HCT116 (cell line): ENCODE measurements around the gene TCOF1. TPM values are rescaled to one million over a fixed set of nuclear protein-coding genes. Genes with fewer than 3 reads are reported as not detected.

Source experiments
- ATAC-seq: fragments of 200-7000 bp; cut with Tn5 transposase; 2 replicates; pipeline ENCODE4 v1.9.1; 2020; ENCODE audit warnings: mild to moderate bottlenecking, moderate library complexity
- BruUV-seq: library from RNA; stranded (reverse); fragments of 400-500 nt; replicated peaks from 2 replicates; lab custom pipeline; 2021; lab: Mats Ljungman, UMichigan
- CTCF ChIA-PET: fragments of 300-600 bp; sonication (Branson Sonifier 250); formaldehyde crosslinking; loops from one replicate; lab custom pipeline; 2021; ENCODE audit warnings: antibody characterized with exemption; lab: Charles Lee
- POLR2A ChIA-PET: fragments of 300-600, 350-600 bp; sonication (Branson Sonifier 250); formaldehyde crosslinking; loops from one replicate; lab custom pipeline; 2021; ENCODE audit warnings: antibody characterized with exemption; lab: Charles Lee
- RAD21 ChIA-PET, 2 experiments: fragments of 300-600 bp; sonication (Branson Sonifier 250); formaldehyde crosslinking; loops; one replicate each; lab custom pipeline; 2023; ENCODE audit warnings: low total read pairs in 2 of 2; ENCODE audit not compliant: uncharacterized antibody in 2 of 2, unreplicated experiment in 2 of 2, low non-redundant PET in 1 of 2; lab: Charles Lee
- DNase-seq: peaks from one replicate; pipeline ENCODE4 v3.0.0-alpha.2; 2010; ENCODE audit warnings: low read depth, low spot score
- H2AFZ ChIP-seq: fragments of 200-600 bp; shearing (Covaris generic), sonication (generic); 2 replicates; pipeline ENCODE4 v1.6.1; 2017; ENCODE audit warnings: low read depth, mixed run types, mixed read lengths, antibody characterized with exemption, low read length; ENCODE audit not compliant: poor library complexity, severe bottlenecking
- H3K27ac ChIP-seq: 2 replicates; pipeline ENCODE4 v1.5.1; 2012; ENCODE audit warnings: low read depth, low read length
- H3K27me3 ChIP-seq: fragments of 200-600 bp; sonication (generic); 2 replicates; pipeline ENCODE4 v1.6.1; 2016; ENCODE audit warnings: mixed run types, low read length, mixed read lengths; ENCODE audit not compliant: insufficient read depth
- H3K36me3 ChIP-seq, 2 experiments: fragments of 200-500 bp in 1 of 2; fragments of 200-600 bp in 1 of 2; sonication (Bioruptor generic) in 1 of 2; sonication (generic) in 1 of 2; 2 replicates each; pipeline versions ENCODE4 v1.5.1 to v1.6.1; 2014 to 2016; ENCODE audit warnings: low read length in 2 of 2, inconsistent platforms in 1 of 2, mixed read lengths in 1 of 2, mixed run types in 1 of 2; ENCODE audit not compliant: insufficient read depth in 2 of 2, control insufficient read depth in 1 of 2
- H3K4me1 ChIP-seq, 2 experiments: fragments of 200-600 bp in 1 of 2; sonication (generic) in 1 of 2; 2 replicates each; pipeline versions ENCODE4 v1.5.1 to v1.6.1; 2012 to 2017; ENCODE audit warnings: low read length in 2 of 2, inconsistent platforms in 1 of 2, mild to moderate bottlenecking in 1 of 2, mixed read lengths in 1 of 2, mixed run types in 1 of 2, moderate library complexity in 1 of 2; ENCODE audit not compliant: insufficient read depth in 2 of 2, control insufficient read depth in 1 of 2
- H3K4me2 ChIP-seq: fragments of 200-600 bp; sonication (generic); 2 replicates; pipeline ENCODE4 v1.6.1; 2017; ENCODE audit warnings: mixed run types, low read length, mixed read lengths
- H3K4me3 ChIP-seq, 2 experiments: fragments of 200-600 bp in 1 of 2; sonication (generic) in 1 of 2; replicated peaks in 1 of 2; 2 replicates each; pipeline ENCODE4 v1.5.1; 2011 to 2016; ENCODE audit warnings: low read length in 2 of 2, control low read depth in 1 of 2, low read depth in 1 of 2, mild to moderate bottlenecking in 1 of 2, mixed read lengths in 1 of 2, mixed run types in 1 of 2
- H3K79me2 ChIP-seq: fragments of 200-600 bp; sonication (generic); 2 replicates; pipeline ENCODE4 v1.6.1; 2017; ENCODE audit warnings: mild to moderate bottlenecking, mixed run types, low read length, moderate library complexity, mixed read lengths; ENCODE audit not compliant: insufficient read depth
- H3K9ac ChIP-seq: fragments of 200-600 bp; sonication (generic); 2 replicates; pipeline ENCODE4 v1.6.1; 2016; ENCODE audit warnings: low read length, mixed read lengths
- H3K9me2 ChIP-seq: fragments of 200-600 bp; sonication (generic), shearing (Covaris generic); 2 replicates; pipeline ENCODE4 v1.6.1; 2017; ENCODE audit warnings: mixed run types, mild to moderate bottlenecking, moderate library complexity; ENCODE audit not compliant: insufficient read depth
- H3K9me3 ChIP-seq, 2 experiments: fragments of 200-500 bp in 1 of 2; fragments of 200-600 bp in 1 of 2; sonication (Bioruptor generic) in 1 of 2; sonication (generic) in 1 of 2; 2 replicates each; pipeline ENCODE4 v1.6.1; 2014 to 2017; ENCODE audit warnings: low read length in 2 of 2, mixed read lengths in 2 of 2, inconsistent platforms in 1 of 2, low read depth in 1 of 2, mild to moderate bottlenecking in 1 of 2, mixed run types in 1 of 2, moderate library complexity in 1 of 2; ENCODE audit not compliant: control insufficient read depth in 1 of 2, insufficient read depth in 1 of 2
- H4K20me1 ChIP-seq: fragments of 200-600 bp; sonication (generic), shearing (Covaris generic); 2 replicates; pipeline ENCODE4 v1.6.1; 2017; ENCODE audit warnings: mixed run types, mild to moderate bottlenecking, moderate library complexity; ENCODE audit not compliant: insufficient read depth
- CBX3 ChIP-seq: IDR thresholded peaks from 2 replicates; pipeline ENCODE4 v1.6.1; 2012; ENCODE audit warnings: low read depth
- EGR1 ChIP-seq: IDR thresholded peaks from 2 replicates; pipeline ENCODE4 v1.6.1; 2012; ENCODE audit warnings: low read depth
- ELF1 ChIP-seq: IDR thresholded peaks from 2 replicates; pipeline ENCODE4 v1.6.1; 2012; ENCODE audit warnings: low read depth, borderline replicate concordance
- EZH2 ChIP-seq: fragments of 200-600 bp; sonication (generic); IDR thresholded peaks from 2 replicates; pipeline ENCODE4 v1.6.1; 2017; ENCODE audit warnings: antibody characterized with exemption, mixed run types
- EZH2phosphoT487 ChIP-seq: fragments of 200-600 bp; IDR thresholded peaks from 2 replicates; pipeline ENCODE4 v1.6.1; 2018; ENCODE audit warnings: antibody characterized with exemption, borderline replicate concordance
- RAD21 ChIP-seq: IDR thresholded peaks from 2 replicates; pipeline ENCODE4 v1.6.1; 2012; ENCODE audit warnings: low read depth, mild to moderate bottlenecking
- SRF ChIP-seq: IDR thresholded peaks from 2 replicates; pipeline ENCODE4 v1.6.1; 2012; ENCODE audit warnings: low read depth
- TCF7L2 ChIP-seq: IDR thresholded peaks from 2 replicates; pipeline ENCODE4 v1.7.0; 2011; ENCODE audit warnings: borderline replicate concordance, inconsistent platforms; ENCODE audit not compliant: insufficient read depth, insufficient read length; ENCODE audit errors: extremely low read depth
- YY1 ChIP-seq: IDR thresholded peaks from 2 replicates; pipeline ENCODE4 v1.6.1; 2011; ENCODE audit warnings: low read length, low read depth, moderate library complexity, mild to moderate bottlenecking; ENCODE audit not compliant: insufficient replicate concordance; ENCODE audit errors: extremely low read depth
- ZNF274 ChIP-seq: fragments of 200-500 bp; sonication (Bioruptor generic); IDR thresholded peaks from 2 replicates; pipeline ENCODE4 v1.6.1; 2014; ENCODE audit warnings: mild to moderate bottlenecking, low read depth, low read length, inconsistent platforms
- intact Hi-C: fragments of 100-400 bp; cut with micrococcal nuclease; formaldehyde crosslinking; loops from 2 replicates; pipeline ENCODE4 v1.10.0; 2022
- total RNA-seq: library from RNA; stranded (reverse); gene quantifications from one replicate; pipeline ENCODE4 v1.2.1, GENCODE V29; 2021; ENCODE audit not compliant: unreplicated experiment
- TF ChIP-seq, protein P1 (sequence below): IDR thresholded peaks from 2 replicates; pipeline ENCODE4 v1.6.1; 2012
- TF ChIP-seq, protein P2 (sequence below): IDR thresholded peaks from 2 replicates; pipeline ENCODE4 v1.6.1; 2012; ENCODE audit warnings: low read depth

The TCOF1 gene
- total RNA-seq, 1 experiment from 2014 or later, result 94.7 TPM

DNA sequence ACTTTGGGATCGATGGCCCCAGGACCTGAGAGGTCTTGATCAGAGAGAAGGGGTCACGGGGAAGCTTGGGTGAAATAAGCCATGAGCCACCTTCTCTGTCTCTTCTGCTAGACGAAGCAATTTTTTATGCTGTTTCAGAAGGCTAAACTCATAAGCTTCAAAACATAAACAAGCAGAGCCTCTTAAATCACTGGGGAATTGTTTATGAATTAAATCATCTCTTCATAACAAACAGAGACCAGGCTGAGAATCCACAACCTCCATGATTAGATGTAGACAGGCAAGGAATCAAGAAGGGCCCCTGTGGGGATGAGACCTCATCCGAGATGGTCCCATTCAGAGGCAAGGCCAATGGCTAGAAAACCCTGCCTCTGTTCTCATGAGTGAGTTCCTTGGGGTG lies 21.7 kb upstream of the TCOF1 start:
- Histone ChIP-seq H3K79me2 (no peaks in the 10 kb centered on the region), H3K27ac (no peak overlapping the region), H3K4me2 (no peak overlapping the region), H3K4me1 (no peaks in the 10 kb centered on the region), H3K27me3 (no peaks in the 10 kb centered on the region), H3K36me3 (no peaks in the 10 kb centered on the region), H3K9me2 (no peaks in the 10 kb centered on the region), H3K9me3 (no peaks in the 10 kb centered on the region), H2AFZ (no peak overlapping the region), H3K4me3 (no peak overlapping the region), H4K20me1 (no peaks in the 10 kb centered on the region), H3K9ac (no peak overlapping the region)
- no TSS peak for BruUV-seq
- ATAC-seq (no peak), DNase-seq (no peak)
- ChIA-PET POLR2A (no interaction called here), RAD21 (no interaction called here), CTCF (no interaction called here)
- intact Hi-C loops, result no loop called here
- no peak for TF ChIP-seq CBX3
- TF ChIP-seq EZH2phosphoT487, result no peak
- TF ChIP-seq SRF, result no peak
- no peak for TF ChIP-seq TCF7L2
- TF ChIP-seq, protein P1, sequence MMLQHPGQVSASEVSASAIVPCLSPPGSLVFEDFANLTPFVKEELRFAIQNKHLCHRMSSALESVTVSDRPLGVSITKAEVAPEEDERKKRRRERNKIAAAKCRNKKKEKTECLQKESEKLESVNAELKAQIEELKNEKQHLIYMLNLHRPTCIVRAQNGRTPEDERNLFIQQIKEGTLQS, result no peak
- TF ChIP-seq, protein P2, sequence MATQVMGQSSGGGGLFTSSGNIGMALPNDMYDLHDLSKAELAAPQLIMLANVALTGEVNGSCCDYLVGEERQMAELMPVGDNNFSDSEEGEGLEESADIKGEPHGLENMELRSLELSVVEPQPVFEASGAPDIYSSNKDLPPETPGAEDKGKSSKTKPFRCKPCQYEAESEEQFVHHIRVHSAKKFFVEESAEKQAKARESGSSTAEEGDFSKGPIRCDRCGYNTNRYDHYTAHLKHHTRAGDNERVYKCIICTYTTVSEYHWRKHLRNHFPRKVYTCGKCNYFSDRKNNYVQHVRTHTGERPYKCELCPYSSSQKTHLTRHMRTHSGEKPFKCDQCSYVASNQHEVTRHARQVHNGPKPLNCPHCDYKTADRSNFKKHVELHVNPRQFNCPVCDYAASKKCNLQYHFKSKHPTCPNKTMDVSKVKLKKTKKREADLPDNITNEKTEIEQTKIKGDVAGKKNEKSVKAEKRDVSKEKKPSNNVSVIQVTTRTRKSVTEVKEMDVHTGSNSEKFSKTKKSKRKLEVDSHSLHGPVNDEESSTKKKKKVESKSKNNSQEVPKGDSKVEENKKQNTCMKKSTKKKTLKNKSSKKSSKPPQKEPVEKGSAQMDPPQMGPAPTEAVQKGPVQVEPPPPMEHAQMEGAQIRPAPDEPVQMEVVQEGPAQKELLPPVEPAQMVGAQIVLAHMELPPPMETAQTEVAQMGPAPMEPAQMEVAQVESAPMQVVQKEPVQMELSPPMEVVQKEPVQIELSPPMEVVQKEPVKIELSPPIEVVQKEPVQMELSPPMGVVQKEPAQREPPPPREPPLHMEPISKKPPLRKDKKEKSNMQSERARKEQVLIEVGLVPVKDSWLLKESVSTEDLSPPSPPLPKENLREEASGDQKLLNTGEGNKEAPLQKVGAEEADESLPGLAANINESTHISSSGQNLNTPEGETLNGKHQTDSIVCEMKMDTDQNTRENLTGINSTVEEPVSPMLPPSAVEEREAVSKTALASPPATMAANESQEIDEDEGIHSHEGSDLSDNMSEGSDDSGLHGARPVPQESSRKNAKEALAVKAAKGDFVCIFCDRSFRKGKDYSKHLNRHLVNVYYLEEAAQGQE, result no peak

DNA sequence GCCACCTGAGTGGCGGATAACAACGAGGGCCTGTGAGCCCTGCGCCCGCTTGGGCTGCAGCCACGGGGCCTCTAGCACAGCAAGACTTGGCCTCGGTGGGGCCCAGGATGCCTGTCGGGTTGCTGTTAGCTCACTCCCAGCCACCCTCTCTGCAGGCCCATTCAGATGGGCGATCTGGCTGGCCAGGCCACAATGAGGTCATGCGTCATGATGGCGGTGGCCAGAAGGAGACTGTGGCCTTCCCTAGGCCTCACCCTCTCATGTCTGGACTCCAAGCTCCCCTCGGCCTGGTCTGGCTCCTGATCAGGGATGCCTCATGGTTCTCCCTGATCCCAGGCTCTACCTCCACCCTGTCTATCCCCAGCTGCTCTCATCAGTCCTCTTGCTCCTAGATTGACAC lies 19.0 kb upstream of the TCOF1 start:
- no peaks in the 10 kb centered on the region for H3K9me2 ChIP-seq
- no peaks in the 10 kb centered on the region for H3K4me1 ChIP-seq
- DNase-seq (no peak), ATAC-seq (no peak)
- ChIA-PET CTCF (no interaction called here), RAD21 (no interaction called here), POLR2A (no interaction called here)
- H3K79me2 ChIP-seq, result no peaks in the 10 kb centered on the region
- H3K4me2 ChIP-seq, result no peak overlapping the region
- intact Hi-C loops, result no loop called here
- H3K9ac ChIP-seq, result no peak overlapping the region
- no peaks in the 10 kb centered on the region for H3K27me3 ChIP-seq
- H4K20me1 ChIP-seq, result no peaks in the 10 kb centered on the region
- BruUV-seq, result no TSS peak
- H3K9me3 ChIP-seq, result no peaks in the 10 kb centered on the region
- no peak overlapping the region for H2AFZ ChIP-seq
- H3K27ac ChIP-seq, result no peak overlapping the region
- H3K36me3 ChIP-seq, result no peaks in the 10 kb centered on the region
- no peak overlapping the region for H3K4me3 ChIP-seq
- no peak for TF ChIP-seq YY1
- TF ChIP-seq CBX3, result no peak
- no peak for TF ChIP-seq EZH2
- TF ChIP-seq EGR1, result no peak
- TF ChIP-seq, protein P2, result no peak
- TF ChIP-seq RAD21, result no peak
- no peak for TF ChIP-seq ZNF274
- TF ChIP-seq, protein P1, result no peak
- TF ChIP-seq ELF1, result no peak
